Umbilical cord (tissue), 2 donors: Measurements from ENCODE around the gene ORAI3. TPM values are rescaled to one million over a fixed set of nuclear protein-coding genes. Genes with fewer than 3 reads are reported as not detected.
A peak's percentile ranks its signal among the peaks of the same experiment; 100 is the strongest.

Experiments
- DNase-seq: peaks from one replicate; pipeline ENCODE4 v3.0.0-alpha.2; 2015; ENCODE audit warnings: low spot score
- total RNA-seq: library from RNA; depleted of rRNA; stranded (reverse); fragments of >200 nt; gene quantifications from one replicate; pipeline ENCODE4 v1.2.3, GENCODE V29; 2014; ENCODE audit warnings: low replicate concordance; ENCODE audit not compliant: insufficient read depth

ORAI3 gene
- total RNA-seq, 1 donor from 2014 or later = 26.5 TPM

DNA sequence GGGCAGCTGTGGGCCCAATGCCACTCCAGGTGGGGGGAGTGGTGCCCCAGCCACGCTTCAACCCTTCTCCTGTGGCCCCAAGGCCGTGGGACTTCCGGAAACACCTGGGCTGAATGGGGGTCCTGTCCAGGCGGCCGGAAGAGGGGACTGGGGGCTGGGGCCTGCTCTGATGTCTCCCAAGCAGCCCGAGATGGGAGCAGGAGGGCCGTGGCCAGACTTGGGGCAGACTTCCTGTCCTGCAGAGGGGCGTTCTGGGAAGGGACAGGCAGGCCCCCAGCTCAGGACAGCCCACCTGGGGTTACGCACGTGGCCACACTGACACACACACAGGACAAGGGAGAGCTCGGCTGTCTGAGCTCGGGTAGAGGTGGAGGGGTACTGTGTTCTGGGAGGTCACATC is 41.2 kb downstream of the ORAI3 start:
- no peak for DNase-seq

DNA sequence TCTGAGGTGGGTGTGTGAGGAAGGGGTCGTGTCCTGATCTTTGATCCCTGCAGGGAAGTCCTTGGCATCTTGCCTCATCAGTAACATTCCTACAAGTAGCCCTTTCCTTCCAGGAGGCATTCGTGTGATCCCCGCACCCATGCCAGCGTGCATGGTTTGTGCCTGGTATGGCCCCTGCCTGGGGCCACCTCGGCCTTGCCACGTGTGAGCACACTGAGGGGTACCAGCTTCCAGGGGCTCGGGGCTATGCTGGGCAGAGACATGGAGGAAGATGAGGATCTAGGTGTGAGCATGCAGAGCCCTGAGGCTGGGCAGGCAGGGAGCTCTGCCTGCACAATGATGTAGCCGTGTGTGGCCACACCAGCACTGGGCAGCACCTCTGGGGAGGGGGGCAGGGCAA is 42.2 kb downstream of the ORAI3 start:
- no peak for DNase-seq

DNA sequence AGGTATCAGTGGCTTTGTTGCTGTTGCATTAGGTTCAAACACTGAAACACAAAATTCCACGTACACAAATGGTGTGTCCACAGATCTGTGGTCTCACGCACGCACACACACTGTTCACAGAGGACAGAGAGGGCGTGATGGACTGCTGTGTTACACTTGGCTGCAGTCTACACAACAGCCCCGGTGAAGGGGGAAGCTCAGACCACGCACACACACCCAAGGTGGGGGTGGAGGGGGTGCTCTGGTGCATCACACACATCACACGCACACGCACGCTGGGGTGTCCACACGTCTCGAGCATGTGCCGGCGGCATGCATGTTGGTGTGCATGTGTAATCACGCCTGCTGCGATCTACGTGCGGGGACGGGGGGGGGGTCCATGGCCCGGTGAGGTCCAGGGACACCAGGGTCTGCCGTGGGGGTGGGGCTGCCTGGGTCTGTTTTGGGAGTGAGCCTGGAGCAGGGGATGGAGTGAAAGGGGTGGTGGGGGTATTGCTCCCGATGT is 43.5 kb downstream of the ORAI3 start:
- no peak for DNase-seq

DNA sequence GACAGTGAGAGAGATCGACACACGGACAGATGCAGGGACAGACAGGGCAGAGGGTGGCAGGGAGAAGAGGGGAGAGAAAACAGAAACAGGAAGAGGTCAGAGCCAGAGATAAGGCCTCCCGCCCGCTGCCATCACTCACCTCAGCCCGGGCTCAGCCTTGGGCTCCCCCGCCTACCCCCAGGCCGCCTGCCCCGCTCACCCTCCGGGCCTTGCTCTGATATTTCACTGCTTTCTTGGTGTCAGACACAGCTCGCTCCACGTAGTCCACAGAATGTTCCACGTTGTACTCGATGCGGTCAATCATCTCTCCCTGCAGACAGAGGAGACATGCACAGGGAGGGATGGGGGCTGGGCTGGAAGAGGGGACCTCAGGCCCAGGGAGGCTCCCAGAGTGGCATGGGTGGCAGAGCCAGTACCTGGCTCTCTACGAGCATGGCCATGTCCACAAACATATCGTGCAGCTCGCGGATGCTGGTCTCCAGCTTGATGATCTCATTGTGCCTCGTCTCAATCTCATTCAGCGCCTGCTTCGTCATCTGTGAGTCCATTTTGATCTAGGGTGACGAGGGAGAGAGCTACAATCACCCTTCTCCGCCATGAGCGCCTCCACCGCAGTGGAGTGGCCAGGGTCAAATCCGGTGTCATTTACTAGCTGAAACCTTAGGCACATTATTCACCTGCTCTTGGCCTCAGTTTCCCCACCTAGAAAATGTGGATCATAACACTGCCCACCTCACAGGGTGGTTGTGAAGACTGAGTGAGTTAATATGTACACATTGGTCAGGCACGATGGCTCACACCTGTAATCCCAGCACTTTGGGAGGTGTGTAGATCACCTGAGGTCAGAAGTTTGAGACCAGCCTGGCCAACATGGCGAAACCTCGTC is 44.3 kb downstream of the ORAI3 start:
- no peak for DNase-seq

DNA sequence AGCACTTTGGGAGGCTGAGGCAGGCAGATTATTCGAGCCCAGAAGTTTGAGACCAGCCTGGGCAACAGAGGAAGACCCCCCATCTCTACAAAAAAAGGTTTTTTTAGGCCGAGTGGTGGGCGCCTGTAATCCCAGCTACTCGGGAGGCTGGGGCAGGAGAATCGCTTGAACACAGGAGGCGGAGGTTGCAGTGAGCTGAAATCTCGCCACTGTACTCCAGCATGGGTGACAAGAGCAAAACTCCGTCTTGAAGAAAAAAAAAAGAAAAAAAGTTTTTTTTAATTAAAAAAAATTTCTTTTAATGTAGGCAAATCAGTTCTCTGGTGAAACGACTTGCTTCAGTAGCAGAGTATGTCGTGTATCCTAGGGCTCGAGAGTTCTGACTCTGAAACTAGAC is 47.1 kb downstream of the ORAI3 start:
- DNase-seq = no peak

DNA sequence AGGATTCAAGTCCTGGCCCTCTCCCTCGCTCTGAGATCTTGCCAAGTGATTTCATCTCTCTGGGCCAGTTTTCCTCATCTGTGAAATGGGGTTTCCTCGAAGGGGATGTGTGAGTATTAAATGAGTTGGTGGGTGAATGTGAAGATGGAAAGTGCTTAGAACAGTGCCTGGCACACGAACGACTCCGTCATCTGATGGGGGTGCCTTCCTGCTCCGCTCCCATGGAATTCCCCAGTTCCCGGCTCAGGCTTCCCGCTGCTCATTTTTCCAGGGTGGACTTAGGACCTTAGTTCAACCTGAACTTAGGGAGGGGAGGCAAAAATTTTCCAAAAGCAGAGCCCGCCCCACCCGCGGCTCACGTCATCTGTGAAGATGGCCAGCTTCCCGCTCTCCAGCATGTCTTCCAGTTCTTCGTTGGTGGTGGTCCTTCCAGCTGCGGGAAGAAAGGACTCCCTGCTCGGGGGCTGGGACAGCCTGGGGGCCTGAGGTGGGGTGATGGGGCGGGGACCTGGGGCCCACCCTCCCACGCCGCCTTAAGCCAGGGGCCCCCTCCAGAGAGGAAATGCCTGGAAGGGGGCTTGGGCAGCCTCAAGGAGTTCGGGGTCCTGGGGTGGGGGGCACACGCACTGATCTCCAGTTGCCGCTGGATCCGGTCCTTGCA is 47.6 kb downstream of the ORAI3 start:
- DNase-seq = no peak

DNA sequence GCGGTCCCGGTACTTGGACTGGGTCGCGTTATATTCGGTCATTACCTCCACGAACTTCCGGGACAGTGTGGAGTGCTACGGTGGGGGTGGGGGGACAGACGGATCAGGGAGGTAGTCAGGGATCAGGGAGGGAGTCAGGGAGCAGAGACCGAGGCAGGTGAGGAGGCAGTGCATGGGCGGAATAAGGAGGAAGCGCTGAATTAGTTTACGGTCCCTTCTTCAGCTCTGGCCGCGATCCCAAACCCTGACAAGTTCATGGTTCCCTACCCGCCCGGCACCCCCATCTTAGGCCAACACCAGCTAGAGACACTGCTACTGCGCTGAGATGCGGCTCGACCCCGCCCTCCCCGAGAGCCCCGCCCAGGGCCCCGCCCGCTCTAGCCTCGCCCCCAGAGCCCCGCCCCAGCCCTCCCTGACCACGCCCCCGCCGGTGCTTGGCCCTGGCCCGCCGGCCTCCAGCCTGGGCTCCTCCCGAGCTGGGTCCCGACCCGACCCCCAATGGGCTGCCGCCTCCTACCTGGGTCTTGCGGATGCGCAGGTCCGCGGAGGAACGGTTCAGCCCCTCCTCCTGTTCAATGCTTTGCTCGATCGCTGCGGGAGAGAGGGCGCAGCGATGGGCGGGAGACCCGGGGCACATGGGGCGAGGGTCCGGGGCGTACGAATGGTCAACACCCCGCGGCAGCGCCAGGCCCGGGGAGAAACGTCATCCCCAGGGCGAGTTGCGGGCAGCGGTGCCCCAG is 48.3 kb downstream of the ORAI3 start:
- peak; percentile 71 for DNase-seq

DNA sequence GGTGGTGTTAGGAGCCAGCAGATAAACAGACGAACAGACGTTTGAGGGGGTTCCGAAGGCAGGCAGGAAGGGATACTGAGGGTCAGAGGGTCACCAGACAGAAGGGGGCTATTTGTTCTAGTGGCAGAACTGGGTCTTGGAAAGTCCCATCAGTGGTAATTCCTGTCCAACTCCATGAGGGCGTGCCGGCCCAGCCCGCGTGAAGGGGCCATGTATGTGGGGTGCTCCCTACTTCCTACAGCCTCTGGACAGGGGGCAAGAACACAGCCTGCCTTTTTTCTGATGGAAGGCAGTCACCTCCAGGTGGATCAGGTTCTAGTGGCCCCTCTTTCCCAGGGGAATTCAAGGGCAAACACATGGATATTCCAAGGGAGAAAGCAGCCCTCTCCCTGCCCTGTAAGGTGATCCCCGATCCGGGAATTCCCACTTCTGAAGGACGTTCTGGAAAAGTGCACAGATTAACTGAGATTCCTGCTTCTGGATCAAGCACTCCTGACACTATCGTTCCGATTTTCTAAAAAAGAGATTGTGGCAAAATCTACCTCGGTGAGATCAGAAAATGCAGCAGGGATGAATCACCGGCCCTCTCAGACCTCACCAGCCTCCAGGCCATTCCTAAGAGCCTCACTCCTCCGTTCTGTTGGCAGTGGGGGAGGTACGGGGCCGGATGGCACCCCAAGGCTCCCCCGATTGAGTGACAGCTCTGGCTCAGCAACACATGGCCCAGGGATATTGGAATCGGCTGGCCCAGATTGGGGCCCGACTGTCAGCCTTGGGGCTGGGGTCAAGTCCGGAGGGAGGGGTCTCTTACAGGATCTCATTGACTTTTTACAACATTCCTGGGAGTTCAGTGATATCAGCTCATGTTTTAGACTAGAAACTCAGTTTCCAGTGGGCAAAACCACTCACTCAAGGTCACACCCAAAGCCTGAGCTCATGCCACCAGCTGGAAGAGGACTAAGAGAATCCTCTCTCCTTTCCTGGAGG is 49.1 kb downstream of the ORAI3 start:
- DNase-seq = peak; percentile 69

DNA sequence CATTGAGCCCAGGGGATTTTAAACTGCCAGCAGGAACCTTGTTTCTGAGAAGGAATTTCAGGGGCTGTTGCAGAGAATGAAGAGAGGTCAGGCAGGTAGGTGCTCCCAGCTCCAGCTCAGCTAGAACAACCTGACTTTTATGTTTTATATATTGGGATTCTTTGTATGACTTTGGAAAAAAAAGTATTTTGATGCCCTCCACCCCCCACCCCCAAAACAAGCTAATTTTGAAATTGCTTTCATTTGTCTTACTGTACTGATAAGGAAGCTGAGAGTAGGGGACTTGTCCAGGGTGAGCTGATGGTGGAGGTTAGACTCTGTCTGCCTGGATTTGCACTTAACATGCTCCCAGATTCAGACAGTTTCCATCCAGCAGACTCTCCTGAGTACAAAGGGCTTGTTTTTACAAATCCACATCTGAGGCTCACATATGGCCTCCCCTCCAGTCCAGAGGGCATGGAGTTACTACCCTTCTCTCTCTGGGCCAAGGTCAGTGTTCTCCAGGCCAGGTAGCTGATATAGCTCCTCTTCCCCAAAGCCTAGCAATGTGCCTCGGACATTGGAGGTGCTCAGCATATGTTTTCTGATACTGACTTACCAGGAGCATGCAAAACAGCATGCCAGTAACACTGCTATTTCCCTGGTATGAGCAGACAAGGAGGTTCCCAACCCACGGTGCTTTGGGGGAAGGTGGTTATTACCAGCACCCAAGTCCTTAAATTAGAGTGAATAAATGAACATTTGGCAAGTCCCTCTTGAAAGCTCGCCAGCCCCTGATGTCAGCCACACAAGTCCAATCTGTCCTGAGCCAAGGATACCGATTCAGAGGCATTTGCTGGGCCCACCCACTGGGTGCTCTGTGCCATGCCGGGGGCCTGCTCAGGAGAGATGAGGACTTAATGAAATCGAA is 50.2 kb downstream of the ORAI3 start:
- no peak for DNase-seq

DNA sequence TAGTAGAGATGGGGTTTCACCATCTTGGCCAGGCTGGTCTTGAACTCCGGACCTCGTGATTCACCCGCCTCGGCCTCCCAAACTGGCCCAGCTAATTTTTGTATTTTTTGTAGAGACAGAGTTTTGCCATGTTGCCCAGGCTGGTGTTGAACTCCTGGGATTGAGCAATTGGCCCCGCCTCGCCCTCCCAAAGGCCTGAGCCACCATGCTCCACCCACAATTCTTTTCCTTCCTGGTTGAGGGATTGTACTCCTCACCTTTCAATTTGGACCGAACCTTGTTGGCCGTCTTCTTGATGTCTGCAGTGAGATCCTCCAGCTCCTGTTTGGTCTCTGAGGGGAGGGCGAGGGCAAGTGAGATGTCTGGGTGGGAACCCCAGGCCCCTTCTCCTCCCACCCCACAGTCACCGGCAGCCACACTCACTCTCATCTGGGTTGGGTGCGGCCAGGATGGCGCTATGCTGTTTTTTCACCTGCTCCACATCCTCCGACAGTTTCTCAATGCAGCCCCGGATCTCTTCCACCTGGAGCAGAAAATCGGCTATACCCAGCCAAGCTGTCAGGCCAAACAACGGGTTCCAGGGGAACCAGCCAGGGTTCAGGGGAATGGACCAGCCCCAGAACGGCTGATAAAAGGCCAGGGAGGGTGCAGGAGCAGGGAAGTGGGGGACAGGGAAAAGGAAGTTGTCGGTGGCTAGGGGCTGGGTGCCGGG is 52.0 kb downstream of the ORAI3 start:
- no peak for DNase-seq

DNA sequence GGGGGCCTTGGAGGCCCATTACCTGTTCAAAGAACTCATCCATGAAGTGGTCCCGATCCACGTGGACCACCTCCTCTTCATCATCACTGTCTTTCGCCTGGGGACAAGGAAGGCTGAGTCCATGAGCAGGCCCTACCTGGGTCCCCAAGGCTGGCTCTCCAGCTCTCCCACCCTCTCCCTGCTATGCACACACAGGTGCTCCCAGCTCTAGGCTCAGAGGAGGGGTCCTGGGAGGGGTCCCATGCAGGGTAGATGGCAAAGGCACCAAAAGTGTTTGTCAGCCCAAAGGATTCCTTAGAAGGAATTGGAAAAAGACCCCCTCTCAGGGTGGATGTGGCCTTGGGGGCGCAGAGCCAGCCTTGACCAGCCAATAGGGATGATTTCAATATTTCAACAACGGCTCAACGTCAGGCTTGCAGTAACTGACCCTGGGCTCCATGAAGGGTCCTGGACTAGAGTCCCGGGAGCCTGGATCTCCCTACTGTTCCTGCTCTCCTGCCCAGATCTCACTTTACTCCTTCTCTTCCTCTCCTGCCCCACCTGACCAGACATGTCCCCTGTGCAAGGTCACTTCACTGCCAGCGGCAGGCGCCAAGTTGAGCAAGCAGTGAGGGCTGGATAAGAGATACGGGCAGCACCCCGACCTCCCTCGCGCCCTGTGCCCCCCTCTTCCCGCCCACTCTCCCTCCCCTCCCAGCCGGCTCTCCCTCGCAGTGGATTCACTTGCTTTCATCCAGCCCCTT is 52.8 kb downstream of the ORAI3 start:
- no peak for DNase-seq

DNA sequence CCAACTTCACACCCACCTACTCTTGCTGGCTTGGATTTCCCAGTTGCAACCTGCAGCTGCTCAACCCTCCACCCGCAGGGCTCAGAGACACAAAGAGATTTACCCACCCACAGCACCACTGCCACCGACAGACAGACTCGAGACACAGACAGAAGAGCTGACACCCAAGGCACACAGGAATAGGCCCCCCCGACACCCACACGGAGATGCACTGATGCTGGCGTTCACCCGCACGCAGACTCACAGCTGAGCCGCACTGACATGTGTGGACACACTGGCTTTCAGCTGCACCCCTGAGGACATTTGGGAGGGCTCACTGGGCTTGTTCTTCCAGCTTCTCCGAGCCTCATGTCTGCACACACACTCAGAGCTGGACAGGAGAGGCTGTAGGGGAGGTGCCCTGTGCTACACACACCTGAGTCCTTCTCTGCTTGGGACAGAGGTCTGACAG is 53.4 kb downstream of the ORAI3 start:
- peak; percentile 62 for DNase-seq

DNA sequence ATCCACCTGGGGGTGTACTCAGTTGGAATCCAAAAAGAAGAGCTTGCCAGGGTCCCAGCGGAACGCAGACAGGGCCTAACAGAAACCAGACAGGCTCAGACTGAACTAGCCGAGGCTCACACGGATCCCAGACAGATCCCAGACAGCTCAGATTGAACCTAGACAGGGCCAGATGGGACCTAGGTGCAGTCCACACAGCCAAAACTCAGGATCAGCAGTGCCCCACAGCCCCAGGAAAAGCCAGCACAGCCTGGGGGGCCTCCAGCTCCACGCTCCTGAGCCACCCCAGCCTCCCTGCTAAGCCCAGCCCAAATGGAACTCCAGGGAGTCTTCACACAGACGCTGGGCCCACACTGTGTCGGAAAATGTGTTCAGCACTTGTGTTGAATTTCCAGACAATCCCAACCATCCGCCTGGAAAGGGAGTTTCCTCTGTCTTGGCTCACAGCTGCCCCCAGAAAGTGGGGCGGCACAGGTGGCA is 54.0 kb downstream of the ORAI3 start:
- DNase-seq = peak; percentile 24

DNA sequence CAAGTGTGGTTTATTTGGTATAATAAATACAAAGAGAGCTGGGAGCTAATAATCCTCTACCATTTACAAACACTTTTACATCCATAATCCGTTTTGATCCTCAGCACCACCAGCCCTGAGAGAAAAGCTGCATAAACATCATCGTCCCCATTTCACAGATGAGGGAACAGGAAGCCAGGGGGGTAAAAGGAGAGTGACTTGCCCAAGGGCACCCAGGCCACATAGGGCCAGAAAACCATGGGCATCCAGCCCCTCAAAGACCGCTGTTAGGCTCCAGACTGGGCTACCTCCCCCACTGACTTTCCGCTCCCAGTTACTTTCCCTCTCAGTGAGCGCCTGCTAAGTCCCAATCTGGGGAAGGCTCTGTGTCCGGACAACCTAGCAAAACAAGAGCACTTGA is 54.9 kb downstream of the ORAI3 start:
- DNase-seq = no peak
